Glutamatergic neuron (in vitro differentiated cells): Measurements from ENCODE around the gene ACAP2. TPM values are rescaled to one million over a fixed set of nuclear protein-coding genes. Genes with fewer than 3 reads are reported as not detected.

Experiments
- DNase-seq: peaks from one replicate; pipeline ENCODE4 v3.0.0; 2022
- H3K27ac Mint-ChIP-seq: one replicate; pipeline ENCODE4 v1.8.0; 2020; ENCODE audit warnings: mild to moderate bottlenecking, mixed read lengths, inconsistent platforms; ENCODE audit not compliant: unreplicated experiment
- H3K27me3 Mint-ChIP-seq: one replicate; pipeline ENCODE4 v1.8.0; 2020; ENCODE audit warnings: mild to moderate bottlenecking, moderate library complexity, mixed read lengths, inconsistent platforms; ENCODE audit not compliant: unreplicated experiment
- H3K36me3 Mint-ChIP-seq: one replicate; pipeline ENCODE4 v1.8.0; 2020; ENCODE audit warnings: mild to moderate bottlenecking, mixed read lengths, inconsistent platforms; ENCODE audit not compliant: unreplicated experiment
- H3K4me1 Mint-ChIP-seq: one replicate; pipeline ENCODE4 v1.8.0; 2020; ENCODE audit warnings: mild to moderate bottlenecking, low read depth, mixed read lengths, inconsistent platforms; ENCODE audit not compliant: unreplicated experiment
- H3K4me3 Mint-ChIP-seq: one replicate; pipeline ENCODE4 v1.8.0; 2020; ENCODE audit warnings: mild to moderate bottlenecking, mixed read lengths, inconsistent platforms; ENCODE audit not compliant: unreplicated experiment
- H3K9me3 Mint-ChIP-seq: one replicate; pipeline ENCODE4 v1.8.0; 2020; ENCODE audit warnings: mild to moderate bottlenecking, moderate library complexity, mixed read lengths, inconsistent platforms; ENCODE audit not compliant: unreplicated experiment
- total RNA-seq: library from RNA; stranded (reverse); fragmentation: NEBNext Ultra II Directional; extraction: Animal tissue kit (Norgen Biotek cat#: 25700); gene quantifications from one replicate; pipeline ENCODE4 v1.2.1, GENCODE V29; 2021; ENCODE audit not compliant: unreplicated experiment
- TF ChIP-seq, protein P1 (sequence below): fragments of 200-600 bp; sonication (generic); IDR thresholded peaks from one replicate; pipeline ENCODE4 v1.5.0; 2021; ENCODE audit not compliant: partially characterized antibody, unreplicated experiment

The ACAP2 gene
- total RNA-seq, 1 donor from 2014 or later = 60.9 TPM

DNA sequence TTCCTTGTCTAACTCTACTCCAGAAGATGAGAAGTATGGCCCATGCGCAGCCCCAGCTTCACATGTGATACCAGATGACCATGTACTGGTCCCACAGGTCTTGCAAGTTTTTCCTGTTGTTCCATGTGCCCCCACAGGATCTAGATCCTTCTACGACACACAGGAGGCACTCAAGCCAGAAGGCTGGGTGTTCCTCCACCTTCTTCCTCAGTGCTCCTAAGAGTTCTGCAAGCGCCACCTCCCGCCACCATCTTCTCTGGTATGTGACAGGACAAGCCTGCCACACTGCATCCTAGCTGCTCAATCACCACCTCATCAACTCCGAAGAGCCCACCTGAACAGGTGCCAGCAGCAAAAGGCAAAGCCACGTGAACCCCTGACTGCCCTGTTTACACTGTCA, 214.9 kb downstream of the ACAP2 start:
- H3K36me3 Mint-ChIP-seq = peaks cover 13% of the 10 kb centered on the region
- no peak for DNase-seq
- no peak overlapping the region for H3K27ac Mint-ChIP-seq
- peaks cover 7% of the 10 kb centered on the region for H3K27me3 Mint-ChIP-seq
- H3K4me3 Mint-ChIP-seq = no peak overlapping the region
- H3K9me3 Mint-ChIP-seq = peaks cover 5% of the 10 kb centered on the region
- TF ChIP-seq, protein P1, sequence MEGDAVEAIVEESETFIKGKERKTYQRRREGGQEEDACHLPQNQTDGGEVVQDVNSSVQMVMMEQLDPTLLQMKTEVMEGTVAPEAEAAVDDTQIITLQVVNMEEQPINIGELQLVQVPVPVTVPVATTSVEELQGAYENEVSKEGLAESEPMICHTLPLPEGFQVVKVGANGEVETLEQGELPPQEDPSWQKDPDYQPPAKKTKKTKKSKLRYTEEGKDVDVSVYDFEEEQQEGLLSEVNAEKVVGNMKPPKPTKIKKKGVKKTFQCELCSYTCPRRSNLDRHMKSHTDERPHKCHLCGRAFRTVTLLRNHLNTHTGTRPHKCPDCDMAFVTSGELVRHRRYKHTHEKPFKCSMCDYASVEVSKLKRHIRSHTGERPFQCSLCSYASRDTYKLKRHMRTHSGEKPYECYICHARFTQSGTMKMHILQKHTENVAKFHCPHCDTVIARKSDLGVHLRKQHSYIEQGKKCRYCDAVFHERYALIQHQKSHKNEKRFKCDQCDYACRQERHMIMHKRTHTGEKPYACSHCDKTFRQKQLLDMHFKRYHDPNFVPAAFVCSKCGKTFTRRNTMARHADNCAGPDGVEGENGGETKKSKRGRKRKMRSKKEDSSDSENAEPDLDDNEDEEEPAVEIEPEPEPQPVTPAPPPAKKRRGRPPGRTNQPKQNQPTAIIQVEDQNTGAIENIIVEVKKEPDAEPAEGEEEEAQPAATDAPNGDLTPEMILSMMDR = no peak
- no peaks in the 10 kb centered on the region for H3K4me1 Mint-ChIP-seq

DNA sequence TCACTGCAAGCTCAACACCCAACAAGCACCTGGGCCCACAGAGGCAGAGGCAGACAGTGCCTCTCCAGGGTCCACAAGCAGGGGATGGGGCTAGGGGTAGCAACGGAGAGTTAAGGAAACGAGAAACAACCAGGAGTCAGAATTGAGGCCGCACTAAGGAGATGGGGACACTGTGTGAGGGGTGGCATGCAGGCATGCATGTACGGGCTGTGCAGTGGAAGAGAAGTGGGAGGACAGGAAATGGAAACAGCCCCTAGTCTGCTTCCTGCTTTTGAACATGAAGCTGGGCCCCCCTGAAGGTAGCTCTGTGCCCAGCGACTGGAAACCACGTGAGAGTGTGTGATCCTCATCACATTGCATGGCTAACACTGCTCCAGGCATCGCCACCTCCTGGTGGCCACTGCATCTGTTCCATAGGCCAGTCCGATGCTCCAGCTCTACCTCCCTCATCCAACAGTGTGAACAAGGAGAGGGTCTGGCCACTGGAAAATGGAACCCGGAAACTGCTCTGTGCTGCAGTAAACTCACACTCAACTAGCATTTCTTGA, 215.8 kb downstream of the ACAP2 start:
- H3K9me3 Mint-ChIP-seq = peaks cover 7% of the 10 kb centered on the region
- DNase-seq = peak; percentile 51
- TF ChIP-seq, protein P1 = no peak
- peaks cover 13% of the 10 kb centered on the region for H3K36me3 Mint-ChIP-seq
- no peak overlapping the region for H3K4me3 Mint-ChIP-seq
- H3K27ac Mint-ChIP-seq = no peak overlapping the region
- peaks cover 7% of the 10 kb centered on the region for H3K27me3 Mint-ChIP-seq
- H3K4me1 Mint-ChIP-seq = no peaks in the 10 kb centered on the region

DNA sequence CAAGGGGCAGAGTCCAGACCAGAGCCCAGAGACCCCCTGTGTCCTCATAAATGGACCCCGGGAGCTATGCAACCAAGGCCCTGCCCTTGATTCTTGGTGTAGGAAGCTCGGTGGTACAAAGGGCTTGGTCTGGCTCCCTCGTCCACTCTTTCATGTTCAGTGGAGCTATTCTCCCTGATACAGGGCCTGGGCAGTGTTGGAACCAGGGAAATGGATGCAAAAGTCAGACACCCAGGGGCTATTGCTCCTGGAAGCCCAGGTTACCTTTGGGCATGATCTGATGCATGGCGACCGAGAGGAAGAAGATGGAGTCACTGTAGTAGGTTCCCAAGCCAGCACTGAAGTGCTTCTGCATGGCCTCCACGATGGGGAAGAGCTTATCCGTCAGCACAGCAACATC, 216.4 kb downstream of the ACAP2 start:
- H3K4me3 Mint-ChIP-seq = no peak overlapping the region
- H3K27me3 Mint-ChIP-seq = peaks cover 7% of the 10 kb centered on the region
- TF ChIP-seq, protein P1 = no peak
- no peaks in the 10 kb centered on the region for H3K4me1 Mint-ChIP-seq
- peaks cover 7% of the 10 kb centered on the region for H3K9me3 Mint-ChIP-seq
- H3K36me3 Mint-ChIP-seq = peaks cover 13% of the 10 kb centered on the region
- DNase-seq = no peak
- no peak overlapping the region for H3K27ac Mint-ChIP-seq

DNA sequence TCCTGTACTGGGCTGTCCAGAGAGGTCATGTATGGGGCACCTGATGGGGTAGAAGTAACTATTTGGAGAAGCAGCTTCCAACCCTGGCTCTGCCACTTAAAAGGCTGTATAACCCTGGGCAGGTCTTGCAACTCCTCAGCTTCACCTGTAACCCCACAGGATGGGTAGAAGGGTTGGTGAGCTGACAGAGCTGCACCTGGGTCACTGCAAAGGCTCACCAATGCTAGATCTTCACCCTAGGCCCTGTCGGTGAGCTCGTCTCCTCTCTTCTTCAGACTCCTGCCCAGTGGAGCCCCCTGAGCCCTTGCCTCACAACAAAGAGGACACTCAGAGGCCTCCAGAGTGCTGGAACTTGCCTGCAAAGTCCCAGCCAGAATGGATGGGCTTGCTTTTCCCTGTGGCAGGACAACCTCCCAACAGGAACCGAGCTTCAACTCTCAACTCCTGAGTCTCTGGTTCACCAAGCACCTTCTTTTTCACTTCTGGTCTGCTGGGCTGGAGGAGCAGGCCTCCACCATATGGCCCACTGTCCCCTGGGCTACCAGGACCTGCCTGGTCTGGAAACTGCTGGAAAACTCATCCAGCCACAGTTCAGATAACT, 217.7 kb downstream of the ACAP2 start:
- peaks cover 7% of the 10 kb centered on the region for H3K27me3 Mint-ChIP-seq
- TF ChIP-seq, protein P1 = no peak
- H3K4me3 Mint-ChIP-seq = no peak overlapping the region
- no peak for DNase-seq
- H3K27ac Mint-ChIP-seq = no peak overlapping the region
- H3K4me1 Mint-ChIP-seq = no peaks in the 10 kb centered on the region
- H3K9me3 Mint-ChIP-seq = peaks cover 7% of the 10 kb centered on the region
- H3K36me3 Mint-ChIP-seq = peaks cover 9% of the 10 kb centered on the region

Other genes with a start within 250 kb of the ACAP2 start
- 22.3 TPM for gene XXYLT1, start 171.9 kb downstream of the ACAP2 start, total RNA-seq
- 29.7 TPM for gene PPP1R2, start 100.3 kb upstream of the ACAP2 start, total RNA-seq
- gene APOD, start 140.9 kb upstream of the ACAP2 start, total RNA-seq = not detected